GM18870 (cell line): ENCODE measurements around the gene SLC12A7.
"Not testable (repeated sequence)": the region's sequence is repeated elsewhere in the genome, so short reads cannot be mapped to it uniquely, and the experiment has no call there.

ENCODE experiments used
- ATAC-seq: cut with Tn5 transposase; IDR thresholded peaks from one replicate; pipeline ENCODE4 v1.9.1; 2021; ENCODE audit warnings: moderate library complexity; ENCODE audit not compliant: unreplicated experiment

The SLC12A7 gene

DNA sequence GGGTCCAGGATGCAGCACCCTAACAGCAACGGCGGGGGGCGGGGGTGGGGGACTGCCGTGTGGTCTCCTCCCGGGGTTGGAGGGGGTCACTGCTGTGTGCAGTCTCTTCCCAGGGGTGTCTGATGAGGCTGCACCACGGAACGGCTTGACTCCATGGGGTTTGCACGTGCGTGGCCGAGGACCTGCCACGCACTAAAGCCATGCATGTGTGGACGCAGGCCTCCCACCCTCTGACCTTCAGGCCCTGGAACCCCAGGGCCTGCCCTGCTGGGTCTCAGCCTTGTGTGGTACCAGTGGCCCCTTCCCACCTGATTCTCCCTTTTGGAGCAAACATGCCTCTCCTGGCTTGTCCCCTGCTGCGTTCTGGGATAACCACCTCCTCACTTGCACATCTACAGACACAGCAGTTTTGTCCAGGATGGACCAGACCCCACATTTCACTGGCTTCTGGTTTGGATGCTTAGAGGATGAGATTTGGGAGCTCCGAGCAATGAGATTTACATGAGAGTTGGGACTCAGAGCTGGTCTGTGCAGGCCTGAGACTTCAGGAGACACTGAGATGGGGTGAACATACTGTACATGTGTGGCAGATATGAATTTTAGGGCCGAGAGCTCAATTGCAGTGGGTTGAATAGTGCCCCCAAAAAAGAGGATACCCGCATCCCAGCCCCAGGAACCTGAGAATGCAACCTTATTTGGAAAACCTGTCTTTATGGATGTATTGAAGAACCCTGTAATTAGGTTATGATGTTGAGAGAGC, 45.8 kb downstream of the SLC12A7 start:
- no peak for ATAC-seq

DNA sequence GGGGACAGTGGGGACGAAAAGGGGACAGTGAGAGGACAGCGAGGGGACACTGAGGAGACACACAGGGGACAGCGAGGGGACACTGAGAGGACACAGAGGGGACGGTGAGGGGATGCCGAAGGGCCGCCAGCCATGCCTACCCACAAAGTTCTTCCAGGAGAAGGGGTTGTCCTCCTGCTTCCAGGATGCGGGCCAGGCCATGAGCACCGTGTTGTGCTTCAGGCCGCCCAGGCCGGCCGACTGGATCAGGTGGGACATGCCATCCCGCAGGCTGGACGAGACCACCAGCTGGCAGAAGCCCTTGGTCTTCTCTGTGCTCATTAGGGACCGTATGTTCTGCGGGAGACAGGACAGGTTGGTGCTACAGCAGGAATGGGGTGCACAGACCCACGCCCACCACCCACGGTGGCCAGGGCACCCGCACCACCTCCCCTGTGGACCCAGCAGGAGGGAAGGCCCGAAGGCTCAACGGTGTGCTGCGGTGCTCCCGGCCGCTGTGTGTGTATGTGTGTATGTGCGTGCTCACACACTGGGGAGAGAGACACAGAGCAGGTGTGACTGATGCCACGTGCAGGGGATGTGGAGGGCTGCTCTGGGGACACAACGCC, 46.6 kb downstream of the SLC12A7 start:
- ATAC-seq, result no peak

DNA sequence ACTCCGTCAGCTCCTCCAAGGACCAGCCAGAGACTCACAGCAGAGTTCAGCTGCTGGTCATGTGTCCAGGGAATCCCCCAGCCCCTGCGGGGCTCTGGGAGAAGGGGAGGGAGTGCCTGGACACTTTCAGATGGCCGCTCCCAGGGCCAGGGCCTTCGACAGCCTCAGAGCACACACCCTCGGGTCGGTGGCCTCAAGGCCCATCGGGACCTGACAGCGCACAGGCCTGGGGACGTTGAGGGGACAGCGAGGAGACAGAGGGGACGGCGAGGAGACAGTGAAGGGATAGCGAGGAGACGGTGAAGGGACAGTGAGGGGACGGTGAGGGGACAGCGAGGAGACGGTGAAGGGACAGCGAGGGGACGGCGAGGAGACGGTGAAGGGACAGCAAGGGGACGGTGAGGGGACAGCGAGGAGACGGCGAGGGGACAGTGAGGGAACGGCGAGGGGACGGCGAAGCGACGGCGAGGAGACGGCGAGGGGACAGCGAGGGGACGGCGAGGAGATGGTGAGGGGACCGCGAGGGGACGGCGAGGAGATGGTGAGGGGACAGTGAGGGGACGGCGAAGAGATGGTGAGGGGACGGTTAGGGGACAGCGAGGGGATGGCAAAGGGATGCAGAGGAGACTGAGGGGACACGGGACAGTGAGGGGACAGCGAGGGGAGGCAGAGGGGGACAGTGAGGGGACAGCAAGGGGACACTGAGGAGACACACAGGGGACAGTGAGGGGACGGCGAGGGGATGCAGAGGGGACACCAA, 47.3 kb downstream of the SLC12A7 start:
- no peak for ATAC-seq

DNA sequence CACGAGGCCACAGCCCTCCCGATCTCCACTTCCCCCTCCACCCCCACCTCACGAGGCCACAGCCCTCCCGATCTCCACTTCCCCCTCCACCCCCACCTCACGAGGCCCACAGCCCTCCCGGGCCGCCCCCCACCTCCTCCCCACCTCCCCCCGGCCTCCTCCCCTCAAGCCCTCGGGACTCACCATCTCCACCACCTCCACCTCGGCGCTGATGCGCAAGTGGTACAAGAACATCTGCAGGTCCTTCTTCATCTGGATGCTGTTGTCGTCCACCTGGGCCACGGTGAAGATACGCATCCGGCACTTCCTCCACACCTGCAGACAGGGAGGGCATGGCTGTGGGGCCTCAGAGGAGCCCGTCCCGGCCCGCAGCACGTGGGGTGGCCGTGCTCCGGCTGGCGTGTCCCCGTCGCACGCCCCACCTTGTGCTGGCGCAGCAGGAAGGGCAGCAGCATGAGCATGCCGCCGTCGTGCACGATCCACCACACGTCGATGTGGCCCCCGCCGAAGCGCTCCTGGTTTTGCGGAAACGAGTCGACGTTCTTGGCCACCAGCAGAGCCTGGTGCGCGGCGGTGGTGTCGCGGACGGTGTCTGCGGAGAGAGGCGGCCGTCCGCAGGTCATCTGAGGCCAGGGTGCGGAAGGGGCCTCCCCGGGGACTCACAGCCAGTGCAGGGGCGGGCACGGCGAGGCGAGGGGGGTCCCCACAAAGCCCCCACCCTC, 48.0 kb downstream of the SLC12A7 start:
- ATAC-seq, result no peak

DNA sequence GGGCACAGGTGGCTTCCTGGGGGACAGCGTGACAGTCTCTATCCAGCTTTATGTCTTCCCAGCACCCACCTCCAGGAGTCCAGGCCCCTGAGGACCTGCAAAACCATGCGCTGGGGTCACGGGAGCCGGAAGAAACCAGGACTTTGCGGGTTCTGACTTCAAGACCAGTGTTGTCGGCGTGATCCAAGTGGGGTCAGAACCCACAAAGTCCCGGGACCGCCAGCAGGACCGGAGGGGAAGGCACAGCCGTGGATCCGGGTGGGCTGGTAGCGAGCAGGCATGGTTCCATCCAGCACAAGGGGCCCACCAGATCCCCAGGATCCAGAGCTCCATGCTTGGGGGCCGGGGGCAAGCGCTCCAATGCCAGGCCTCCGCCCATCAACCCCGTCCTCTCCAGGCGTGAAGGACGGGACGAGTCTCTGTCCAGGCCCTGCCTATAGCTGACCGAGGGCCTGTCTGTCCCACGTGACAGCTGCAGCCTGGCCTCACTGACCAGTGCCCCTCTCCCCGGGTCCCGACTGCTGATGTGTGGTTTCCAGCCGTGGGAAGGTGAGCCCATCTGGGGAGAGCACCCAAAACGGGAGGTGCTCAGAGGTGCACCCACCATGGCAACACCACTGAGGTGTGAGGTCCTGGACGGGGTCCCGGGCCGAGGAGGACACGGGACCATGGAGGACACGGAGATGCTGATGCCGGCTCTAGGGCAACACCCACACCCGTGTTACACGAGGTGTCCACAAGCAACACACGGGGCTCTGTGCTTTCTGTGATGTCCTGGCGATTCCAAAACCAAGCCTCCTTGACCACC, 48.9 kb downstream of the SLC12A7 start:
- ATAC-seq, result no peak

DNA sequence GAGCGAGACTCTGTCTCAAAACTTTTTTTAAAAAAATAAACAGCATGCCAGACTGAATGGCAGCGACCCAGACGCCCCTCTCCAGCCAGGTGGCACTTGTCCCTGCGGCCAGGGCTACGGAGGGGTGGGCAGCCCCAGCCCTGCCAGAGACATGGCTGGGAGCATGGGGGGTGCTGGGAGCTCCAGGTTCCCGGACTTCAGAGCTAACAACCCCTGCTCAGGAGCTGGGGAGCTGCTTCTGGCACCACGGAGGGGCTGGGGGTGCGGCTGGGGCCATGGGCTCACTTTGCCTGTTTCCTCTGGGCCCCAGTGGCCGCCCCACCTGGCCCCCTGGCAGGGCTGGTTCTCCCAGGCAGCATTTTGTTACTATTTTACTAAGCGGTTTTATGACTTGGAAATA, 49.9 kb downstream of the SLC12A7 start:
- ATAC-seq, result no peak

DNA sequence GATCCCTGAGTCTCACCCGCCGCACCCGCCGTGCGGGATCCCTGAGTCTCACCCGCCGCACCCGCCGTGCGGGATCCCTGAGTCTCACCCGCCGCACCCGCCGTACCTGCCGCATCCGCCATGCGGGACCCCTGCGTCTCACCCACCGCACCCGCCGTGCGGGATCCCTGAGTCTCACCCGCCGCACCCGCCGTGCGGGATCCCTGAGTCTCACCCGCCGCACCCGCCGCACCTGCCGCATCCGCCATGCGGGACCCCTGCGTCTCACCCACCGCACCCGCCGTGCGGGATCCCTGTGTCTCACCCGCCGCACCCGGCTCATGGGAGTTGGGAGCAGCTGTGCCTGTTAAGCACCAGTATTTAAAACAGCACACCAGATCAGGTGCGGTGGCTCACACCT, 50.6 kb downstream of the SLC12A7 start:
- ATAC-seq, result not testable (repeated sequence)

DNA sequence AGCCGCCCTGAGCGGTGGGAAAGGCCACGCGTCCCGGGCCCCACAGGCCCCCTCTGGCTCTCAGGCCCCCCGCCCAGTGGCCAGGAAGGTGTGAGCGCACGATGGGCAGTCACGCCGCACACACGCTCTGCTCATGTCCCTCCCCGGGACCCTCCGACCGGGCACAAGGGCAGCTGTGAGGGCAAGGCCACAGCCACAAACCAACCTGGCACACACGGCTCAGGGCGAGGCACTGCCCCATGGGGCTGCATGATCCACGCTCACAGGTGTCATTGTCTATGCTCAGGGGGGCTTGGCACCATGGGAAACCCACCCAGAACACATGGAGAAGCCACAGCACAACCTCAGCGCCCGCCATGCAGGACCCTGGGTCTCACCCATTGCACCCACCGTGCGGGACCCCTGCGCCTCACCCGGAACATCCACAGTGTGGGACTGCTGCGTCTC, 51.3 kb downstream of the SLC12A7 start:
- ATAC-seq, result no peak

DNA sequence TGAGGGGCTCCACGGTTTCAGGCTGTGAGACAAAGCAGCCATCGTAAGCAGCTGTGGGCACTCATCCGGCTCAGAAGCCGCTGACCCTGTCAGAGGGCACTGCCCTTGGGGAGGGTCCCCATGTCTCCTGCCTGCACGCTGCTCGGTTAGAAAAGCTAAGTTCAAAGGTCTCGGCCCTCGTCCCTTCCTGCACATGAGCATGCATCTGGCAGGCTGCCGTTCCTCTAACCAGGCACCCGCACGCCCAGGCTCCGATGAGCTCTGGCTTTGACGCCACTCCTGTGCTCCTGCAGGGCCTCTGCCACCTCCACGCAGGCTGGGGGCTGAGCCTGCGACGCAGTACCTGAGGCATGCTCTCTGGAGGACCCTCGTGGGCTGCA, 52.0 kb downstream of the SLC12A7 start:
- ATAC-seq, result no peak

DNA sequence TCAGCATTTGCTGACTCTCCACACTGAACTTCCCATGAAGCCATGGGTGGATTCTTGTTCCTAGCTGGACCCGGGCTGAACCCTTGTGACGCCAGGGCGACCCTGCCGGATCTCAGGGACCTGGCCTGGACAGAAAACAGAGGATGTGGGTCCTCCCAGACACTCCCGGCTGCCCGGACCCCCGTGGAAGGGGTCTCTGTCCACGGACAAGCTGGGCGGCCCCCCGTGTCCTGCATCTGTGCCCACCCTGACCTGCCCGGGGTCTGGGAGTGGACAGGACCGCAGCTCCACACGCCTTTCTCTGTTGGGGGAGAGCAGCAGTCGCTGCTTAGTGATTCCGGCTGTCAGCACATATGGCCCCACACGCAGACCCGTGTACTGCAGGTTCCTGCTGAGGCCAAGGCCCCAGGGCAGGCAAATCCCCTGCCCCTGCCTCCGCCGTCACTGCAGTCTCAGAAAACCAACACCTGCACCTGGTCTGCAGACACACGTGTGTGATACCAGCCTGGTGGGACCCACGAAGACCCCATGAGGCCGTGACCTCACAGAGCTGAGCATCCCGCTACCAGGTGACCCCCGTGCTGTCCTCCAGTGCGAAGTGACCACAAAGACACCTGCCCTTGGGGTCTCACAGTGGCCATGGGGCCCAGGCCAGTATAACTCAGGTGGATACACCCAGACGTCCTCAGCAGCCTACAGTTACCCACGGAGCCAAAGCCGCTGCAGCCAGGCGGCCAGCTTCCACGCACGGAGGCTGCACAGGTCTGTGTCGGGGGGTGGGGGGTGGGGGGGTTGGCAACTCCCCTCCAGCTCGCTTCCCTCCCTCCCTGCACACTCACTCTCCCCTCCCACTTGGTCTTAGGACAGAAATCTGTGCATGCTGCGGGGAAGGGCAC, 52.6 kb downstream of the SLC12A7 start:
- no peak for ATAC-seq

DNA sequence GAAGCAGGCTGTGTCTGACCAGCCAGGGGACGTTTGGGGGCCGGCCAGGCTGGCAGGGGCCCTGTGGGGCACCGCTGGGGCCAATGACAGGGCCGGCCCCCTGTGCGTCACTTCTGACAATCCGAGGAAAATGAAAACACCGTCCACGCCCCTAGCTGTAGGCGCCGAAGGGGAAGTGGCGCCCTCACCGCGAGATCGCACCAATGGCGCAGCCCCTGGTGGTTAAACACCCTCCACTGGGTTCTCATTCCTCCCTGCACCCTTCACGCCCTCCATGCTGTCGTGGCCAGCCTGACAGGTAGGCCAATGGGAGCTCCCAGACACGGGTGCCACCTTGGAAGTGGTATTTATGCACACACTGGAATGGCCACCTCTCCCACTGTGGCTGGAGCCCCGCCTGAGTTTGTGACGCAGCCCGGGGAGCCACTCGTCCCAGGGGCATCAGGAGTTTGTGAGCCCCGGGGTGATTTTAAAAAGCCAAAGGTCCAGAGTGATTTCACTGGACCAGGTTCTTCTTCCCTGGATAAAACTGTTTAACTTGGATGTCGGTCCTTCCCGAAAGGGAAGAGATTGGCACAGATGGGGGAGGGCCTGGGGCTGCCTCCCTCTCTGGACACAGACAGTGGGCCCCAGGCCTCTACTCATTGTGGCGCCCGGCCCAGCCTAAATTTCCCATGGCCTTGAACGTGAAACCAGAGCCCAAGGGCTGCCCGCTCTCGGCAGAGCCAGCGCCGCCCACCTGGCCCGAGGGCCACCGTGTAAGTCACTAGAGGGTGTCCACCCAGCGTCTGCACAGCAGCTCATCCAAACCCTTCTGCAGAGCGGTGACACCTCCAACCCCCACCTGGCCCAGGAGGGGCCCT, 53.5 kb downstream of the SLC12A7 start:
- ATAC-seq, result no peak

DNA sequence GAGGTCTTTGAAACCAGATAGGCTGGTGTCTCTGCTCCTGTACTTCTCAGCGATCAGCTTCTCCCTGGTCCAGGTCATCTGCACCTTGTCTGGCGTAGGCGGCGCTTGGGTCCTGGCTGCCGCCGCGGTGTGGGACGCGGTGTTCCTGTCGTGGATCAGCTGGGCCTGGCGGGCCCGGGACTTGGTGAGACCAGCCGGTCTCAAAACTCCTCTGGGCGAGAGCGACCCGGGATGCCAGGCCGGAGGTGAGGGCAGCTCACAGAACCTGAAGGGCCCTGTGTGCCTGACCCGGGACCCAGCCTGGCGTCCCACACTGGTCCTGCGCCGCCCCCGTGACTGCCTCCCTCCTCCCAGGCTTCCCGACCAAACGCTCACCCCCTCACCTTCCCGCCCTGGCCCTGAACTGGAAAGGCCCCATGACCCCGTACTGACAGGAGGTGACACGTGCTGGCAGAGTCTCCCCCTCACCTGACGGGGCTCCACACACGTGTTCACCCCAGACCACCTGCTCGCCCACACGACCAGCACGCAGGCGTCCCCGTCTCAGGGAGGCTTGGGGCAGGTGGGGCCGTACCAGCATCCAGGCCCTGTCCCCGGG, 54.3 kb downstream of the SLC12A7 start:
- ATAC-seq, result no peak

DNA sequence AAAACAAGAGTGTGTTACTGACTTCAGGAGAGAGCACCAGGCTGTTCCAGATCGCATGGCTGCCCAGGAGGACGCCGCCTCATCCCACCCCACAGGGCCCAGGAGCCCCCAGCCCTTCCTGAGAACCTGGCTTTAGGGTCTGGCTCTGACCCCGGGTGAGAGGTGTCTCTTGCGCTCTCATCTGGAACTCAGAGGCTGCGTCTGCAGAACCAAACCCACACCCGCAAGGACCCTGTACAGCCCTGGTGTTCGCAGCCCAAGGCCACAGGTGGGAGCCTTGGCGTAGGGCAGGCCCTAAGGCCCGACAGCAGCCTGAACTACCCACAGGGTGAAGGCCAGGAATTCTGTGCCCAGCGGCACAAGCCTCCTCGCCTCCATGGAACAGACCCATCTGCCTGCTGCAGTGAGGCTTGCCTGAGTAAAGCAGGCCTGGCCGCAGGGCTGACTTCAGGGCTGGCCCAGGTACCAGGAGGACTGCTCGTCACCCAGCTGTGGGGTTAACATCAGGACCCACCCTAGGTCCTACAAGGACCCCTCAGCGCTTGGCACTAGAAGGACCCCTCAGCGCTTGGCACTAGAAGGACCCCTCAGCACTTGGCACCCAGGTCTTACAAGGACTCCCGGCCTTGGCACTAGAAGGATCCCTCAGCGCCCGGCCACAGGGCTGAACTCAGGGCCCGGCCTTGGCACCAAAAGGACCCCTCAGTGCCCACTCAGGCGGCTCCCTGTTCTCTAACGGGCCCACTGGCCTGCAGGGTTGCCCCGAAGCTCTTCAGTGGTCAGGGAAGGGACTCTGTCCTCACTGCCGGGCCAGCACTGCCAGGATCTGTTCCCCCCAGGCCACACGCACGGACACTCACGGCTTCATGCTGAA, 55.0 kb downstream of the SLC12A7 start:
- no peak for ATAC-seq

DNA sequence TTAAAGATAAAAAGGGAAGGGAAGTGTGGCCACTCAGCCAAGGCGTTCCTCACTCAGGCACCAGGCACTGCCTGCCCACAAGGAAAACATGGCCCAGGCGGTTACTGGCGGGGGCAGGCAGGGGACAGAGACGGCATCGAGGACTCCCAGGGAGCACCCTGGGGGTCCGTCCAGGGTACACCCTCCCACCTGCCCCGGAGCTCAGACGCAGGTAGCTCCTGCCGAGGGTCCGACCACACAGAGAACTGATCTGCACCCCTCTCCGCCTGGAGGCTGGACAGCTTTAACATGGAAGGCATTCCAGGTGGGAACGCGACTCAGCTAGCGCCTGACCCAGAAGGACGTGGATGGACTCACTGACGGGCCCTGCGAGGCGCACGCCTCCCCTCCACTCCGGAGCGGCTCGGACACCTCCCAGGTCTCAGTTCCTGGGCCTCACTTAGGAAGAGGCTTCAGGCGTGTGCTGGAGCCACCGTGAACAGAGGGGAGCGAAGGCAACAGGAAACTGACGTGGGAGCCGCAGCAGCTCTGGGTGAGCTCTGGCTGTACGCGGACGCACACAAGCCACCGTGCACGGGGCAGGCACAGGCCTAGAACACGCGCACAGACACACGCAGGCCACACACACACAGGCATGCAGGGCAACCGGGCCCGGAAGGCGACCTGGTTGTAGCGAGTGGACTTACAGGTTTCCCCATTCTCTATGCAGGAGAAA, 55.8 kb downstream of the SLC12A7 start:
- ATAC-seq, result no peak

DNA sequence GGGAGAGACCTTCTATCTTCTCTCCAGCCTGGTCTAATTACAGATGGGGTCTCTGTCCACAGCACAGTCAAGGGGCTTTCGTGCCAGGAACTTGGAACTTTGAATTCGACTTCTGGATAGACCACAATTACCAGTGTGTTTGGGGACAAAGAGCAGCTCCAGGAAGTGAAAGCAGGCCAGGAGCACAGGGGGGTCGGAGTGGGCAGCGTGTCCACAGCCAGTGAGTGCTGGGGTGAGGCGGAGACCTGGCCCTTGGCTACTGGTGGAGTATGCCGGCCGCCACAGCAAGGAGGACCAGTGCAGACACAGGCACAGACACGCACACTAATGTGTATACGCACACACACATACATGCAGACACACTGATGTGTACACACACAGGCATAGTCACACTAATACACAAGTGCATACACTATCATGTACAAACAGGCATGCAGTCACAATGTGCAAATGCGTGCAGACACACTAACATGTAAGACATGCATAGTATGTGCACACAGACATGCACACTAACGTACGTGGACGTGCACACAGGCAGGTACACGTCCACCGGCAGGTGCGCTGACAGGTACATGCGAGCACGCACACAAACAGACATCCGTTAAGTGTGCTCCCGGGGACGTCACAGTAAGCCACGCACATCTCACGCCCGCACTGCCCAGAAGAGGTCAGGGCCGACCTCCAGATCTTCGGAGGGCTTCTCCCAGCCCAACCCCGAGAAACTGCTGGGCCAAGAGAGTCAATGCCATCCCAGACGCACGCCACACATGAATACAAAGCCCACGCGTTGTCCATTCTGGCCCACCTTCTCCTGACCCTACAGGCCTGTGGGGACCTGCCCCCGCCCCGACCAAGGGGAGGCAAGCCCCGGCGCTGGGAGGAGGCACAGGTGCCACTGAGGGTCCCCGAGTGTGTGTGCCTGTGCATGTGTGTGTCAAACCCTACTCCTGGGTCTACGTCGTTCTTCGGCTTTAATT, 56.8 kb downstream of the SLC12A7 start:
- ATAC-seq, result no peak
